Liver (tissue), 9 donors: Measurements from ENCODE around the gene SH3RF3. TPM values are rescaled to one million over a fixed set of nuclear protein-coding genes. Genes with fewer than 3 reads are reported as not detected.

Experiments used
- DNase-seq: peaks from one replicate; pipeline ENCODE4 v3.0.0-alpha.2; 2017; ENCODE audit warnings: low spot score
- H3K27ac ChIP-seq, 2 donors: one replicate each; pipeline ENCODE4 v1.7.0; 2013; ENCODE audit warnings: inconsistent platforms in 2 of 2, low read length in 2 of 2, control low read depth in 1 of 2, low read depth in 1 of 2, mild to moderate bottlenecking in 1 of 2
- H3K27me3 ChIP-seq, 4 donors: one replicate each; pipeline versions ENCODE4 v1.6.1 to v1.7.0; 2013; ENCODE audit warnings: low read length in 3 of 4, inconsistent platforms in 1 of 4, mild to moderate bottlenecking in 1 of 4, moderate library complexity in 1 of 4; ENCODE audit not compliant: control insufficient read depth in 4 of 4, insufficient read depth in 4 of 4
- H3K36me3 ChIP-seq, 4 donors: one replicate each; pipeline versions ENCODE4 v1.6.1 to v1.7.0; 2013; ENCODE audit warnings: low read length in 3 of 4, mild to moderate bottlenecking in 3 of 4, low read depth in 1 of 4, moderate library complexity in 1 of 4; ENCODE audit not compliant: control insufficient read depth in 4 of 4, insufficient read depth in 3 of 4
- H3K4me1 ChIP-seq, 4 donors: one replicate each; pipeline versions ENCODE4 v1.6.1 to v1.7.0; 2013; ENCODE audit warnings: low read length in 3 of 4, mild to moderate bottlenecking in 3 of 4, moderate library complexity in 1 of 4; ENCODE audit not compliant: control insufficient read depth in 4 of 4, insufficient read depth in 4 of 4
- H3K4me3 ChIP-seq, 3 donors: one replicate each; pipeline versions ENCODE4 v1.6.1 to v1.7.0; 2013; ENCODE audit warnings: low read length in 3 of 3, control low read depth in 1 of 3, low read depth in 1 of 3, mild to moderate bottlenecking in 1 of 3
- H3K9ac ChIP-seq, 2 donors: one replicate each; pipeline ENCODE4 v1.7.0; 2013; ENCODE audit warnings: low read length in 2 of 2, mild to moderate bottlenecking in 2 of 2, moderate library complexity in 2 of 2, control low read depth in 1 of 2, low read depth in 1 of 2
- H3K9me3 ChIP-seq, 4 donors: one replicate each; pipeline versions ENCODE4 v1.6.1 to v1.7.0; 2013; ENCODE audit warnings: low read length in 3 of 4; ENCODE audit not compliant: control insufficient read depth in 4 of 4
- CTCF ChIP-seq: fragments of 150-350 bp; IDR thresholded peaks from 2 replicates; pipeline ENCODE4 v1.5.1; 2017; ENCODE audit warnings: improper control_type of control experiment, low read depth, low read length; ENCODE audit not compliant: missing input control
- EGR1 ChIP-seq, 2 donors: IDR thresholded peaks; 2 replicates each; pipeline ENCODE4 v1.6.1; 2016 to 2018; ENCODE audit warnings: antibody characterized with exemption in 2 of 2, low read depth in 2 of 2
- FOXA1 ChIP-seq: IDR thresholded peaks from 2 replicates; pipeline ENCODE4 v1.6.1; 2016; ENCODE audit warnings: antibody characterized with exemption
- FOXA2 ChIP-seq: IDR thresholded peaks from 2 replicates; pipeline ENCODE4 v1.6.1; 2016; ENCODE audit warnings: antibody characterized with exemption
- GABPA ChIP-seq, 2 donors: IDR thresholded peaks in 1 of 2; conservative IDR thresholded peaks in 1 of 2; 2 replicates each; pipeline ENCODE4 v1.6.1; 2016; ENCODE audit warnings: antibody characterized with exemption in 2 of 2, mild to moderate bottlenecking in 1 of 2, moderate library complexity in 1 of 2
- HNF4A ChIP-seq, 2 donors: conservative IDR thresholded peaks; 2 replicates each; pipeline ENCODE4 v1.6.1; 2016; ENCODE audit warnings: antibody characterized with exemption in 2 of 2, mild to moderate bottlenecking in 2 of 2
- HNF4G ChIP-seq: IDR thresholded peaks from 2 replicates; pipeline ENCODE4 v1.6.1; 2016; ENCODE audit warnings: antibody characterized with exemption
- JUND ChIP-seq, 2 donors: IDR thresholded peaks; 2 replicates each; pipeline ENCODE4 v1.6.1; 2016; ENCODE audit warnings: antibody characterized with exemption in 2 of 2
- MAX ChIP-seq: IDR thresholded peaks from 2 replicates; pipeline ENCODE4 v1.6.1; 2016; ENCODE audit warnings: antibody characterized with exemption
- REST ChIP-seq: IDR thresholded peaks from 2 replicates; pipeline ENCODE4 v1.6.1; 2016; ENCODE audit warnings: antibody characterized with exemption, mild to moderate bottlenecking
- RXRA ChIP-seq, 2 donors: IDR thresholded peaks; 2 replicates each; pipeline ENCODE4 v1.6.1; 2017 to 2018; ENCODE audit warnings: antibody characterized with exemption in 2 of 2, mild to moderate bottlenecking in 1 of 2
- SP1 ChIP-seq: IDR thresholded peaks from 2 replicates; pipeline ENCODE4 v1.6.1; 2018; ENCODE audit warnings: antibody characterized with exemption, mild to moderate bottlenecking
- TAF1 ChIP-seq: conservative IDR thresholded peaks from 2 replicates; pipeline ENCODE4 v1.6.1; 2016; ENCODE audit warnings: antibody characterized with exemption, mild to moderate bottlenecking
- YY1 ChIP-seq: IDR thresholded peaks from 2 replicates; pipeline ENCODE4 v1.6.1; 2016; ENCODE audit warnings: antibody characterized with exemption, mild to moderate bottlenecking
- ZBTB33 ChIP-seq: IDR thresholded peaks from 2 replicates; pipeline ENCODE4 v1.6.1; 2016; ENCODE audit warnings: antibody characterized with exemption
- WGBS: extraction: QIAGEN DNeasy Blood & Tissue Kit; methylation state at CpG from one replicate; pipeline ENCODE4 v1.1.7; 2013; 5-methylcytosine and 5-hydroxymethylcytosine counted together
- polyA plus RNA-seq, 2 donors: library from polyadenylated mRNA; stranded (reverse) in 1 of 2; unstranded in 1 of 2; fragments of 200-250 nt in 1 of 2; fragments of >200 nt in 1 of 2; fragmentation: Nextera tagmentation in 1 of 2; extraction: Ambion mirVana in 1 of 2; gene quantifications; one replicate each; pipeline versions ENCODE4 v1.2.1 to v1.2.3, GENCODE V29; 2013 to 2015
- total RNA-seq, 2 donors: library from RNA; depleted of rRNA; stranded (reverse); fragments of >200 nt; gene quantifications; one replicate each; pipeline ENCODE4 v1.2.3, GENCODE V29; 2014
- donor health status: healthy.
- donor health status: healthy.
- donor health status: healthy.
- donor health status: healthy.
- donor health status: healthy.

The SH3RF3 gene
- total and polyA plus RNA-seq, 4 donors: 0.11 to 1.0 (median 0.54) TPM

GRCh38 chr2:109402180-109402579, 273.2 kb downstream of the SH3RF3 start:
- no peaks in the 10 kb centered on the region for H3K9me3 ChIP-seq
- H3K36me3 ChIP-seq: no peaks in the 10 kb centered on the region
- 88% methylated on average over 8 of the region's 8 CpGs for WGBS
- no peak overlapping the region for H3K9ac ChIP-seq
- no peaks in the 10 kb centered on the region for H3K27me3 ChIP-seq
- H3K27ac ChIP-seq: no peak overlapping the region
- H3K4me1 ChIP-seq: no peaks in the 10 kb centered on the region
- H3K4me3 ChIP-seq: no peak overlapping the region
- no peak for TF ChIP-seq FOXA1
- no peak for TF ChIP-seq FOXA2
- no peak for TF ChIP-seq MAX
- TF ChIP-seq YY1: no peak
- no peak for TF ChIP-seq EGR1 (IDR thresholded peaks at IDR 0.05; ENCODE audit: low read depth in 2 of 2)
- TF ChIP-seq REST: no peak
- no peak for TF ChIP-seq HNF4A (conservative IDR thresholded peaks at IDR 0.05)
- TF ChIP-seq RXRA (IDR thresholded peaks at IDR 0.05): no peak
- DNase-seq: no peak

GRCh38 chr2:109402980-109403840, 274.2 kb downstream of the SH3RF3 start:
- Histone ChIP-seq H3K4me1 (no peaks in the 10 kb centered on the region), H3K9ac (no peak overlapping the region), H3K4me3 (no peak overlapping the region), H3K9me3 (no peaks in the 10 kb centered on the region), H3K27me3 (no peaks in the 10 kb centered on the region), H3K27ac (no peak overlapping the region), H3K36me3 (no peaks in the 10 kb centered on the region)
- DNase-seq: no peak
- 82% methylated on average over 17 of the region's 17 CpGs for WGBS
- TF ChIP-seq TAF1 (no peak), SP1 (no peak), GABPA (IDR thresholded peaks at IDR 0.05 in 1 of 2, conservative IDR thresholded peaks at IDR 0.05 in 1 of 2) (no peak), HNF4A (conservative IDR thresholded peaks at IDR 0.05) (no peak), YY1 (no peak)

GRCh38 chr2:109403841-109404201, 274.8 kb downstream of the SH3RF3 start:
- H3K9me3 ChIP-seq: no peaks in the 10 kb centered on the region
- TF ChIP-seq REST: no peak
- TF ChIP-seq TAF1: no peak
- TF ChIP-seq HNF4G: no peak
- TF ChIP-seq EGR1 (IDR thresholded peaks at IDR 0.05; ENCODE audit: low read depth in 2 of 2): no peak
- TF ChIP-seq CTCF: no peak
- TF ChIP-seq FOXA2: no peak
- no peak for TF ChIP-seq ZBTB33
- no peak for TF ChIP-seq YY1
- no peak for TF ChIP-seq JUND (IDR thresholded peaks at IDR 0.05)
- H3K27ac ChIP-seq: no peak overlapping the region
- no peak for DNase-seq
- H3K4me3 ChIP-seq: no peak overlapping the region
- H3K4me1 ChIP-seq: no peaks in the 10 kb centered on the region
- WGBS: 91% methylated on average over 5 of the region's 5 CpGs
- no peak overlapping the region for H3K9ac ChIP-seq
- H3K27me3 ChIP-seq: no peaks in the 10 kb centered on the region
- no peaks in the 10 kb centered on the region for H3K36me3 ChIP-seq
